OCI-LY7 (cell line): Measurements from ENCODE around the gene SBNO1.

Experiments used
- EZH2phosphoT487 ChIP-seq: fragments of 200-600 bp; sonication (generic); IDR thresholded peaks from 2 replicates; pipeline ENCODE4 v1.6.1; 2018; ENCODE audit warnings: low read depth, borderline replicate concordance, mild to moderate bottlenecking, mixed run types, antibody characterized with exemption, low read length, moderate library complexity, mixed read lengths
- TF ChIP-seq, protein P1 (sequence below): fragments of 200-600 bp; sonication (generic); conservative IDR thresholded peaks from 2 replicates; pipeline ENCODE4 v1.5.1; 2014; ENCODE audit warnings: mild to moderate bottlenecking, antibody characterized with exemption, low read length, moderate library complexity, mixed read lengths

DNA sequence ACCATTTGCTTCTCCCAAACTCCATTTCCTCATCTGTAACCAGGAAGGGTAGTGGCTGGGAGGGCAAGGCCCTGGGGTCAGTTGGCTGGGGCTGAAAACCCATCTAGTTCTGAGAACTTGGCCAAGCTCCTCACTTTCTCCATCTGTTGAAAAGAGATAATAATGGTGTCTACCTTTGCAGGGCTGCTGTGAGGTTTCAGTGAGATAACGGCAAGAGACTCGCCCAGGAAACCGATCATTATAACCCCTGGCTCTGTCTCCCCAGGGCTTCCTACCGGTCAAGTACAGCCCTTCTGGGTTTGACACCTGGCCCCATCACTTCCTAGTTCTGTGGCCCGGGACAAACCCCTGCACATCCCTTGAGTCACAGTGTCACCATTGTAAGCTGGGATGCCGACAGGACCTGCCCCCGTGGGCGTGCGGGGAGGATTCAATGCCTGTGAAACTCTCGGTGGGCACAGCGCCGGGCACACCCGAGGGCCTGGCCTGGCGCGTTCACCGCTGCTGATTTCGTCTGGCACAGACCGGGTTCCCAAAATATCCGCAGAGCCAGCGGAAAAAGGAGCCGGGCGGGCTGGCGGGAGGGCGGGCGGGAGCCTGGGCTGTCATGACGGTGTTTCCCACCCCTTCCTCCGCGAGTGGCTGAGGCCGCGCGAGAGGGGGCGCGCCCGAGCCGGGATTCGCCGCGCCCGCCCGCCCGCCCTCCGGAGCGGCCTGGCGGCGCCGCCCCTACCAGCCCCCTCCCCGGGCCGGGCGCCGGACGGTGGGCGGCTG lies 23.7 kb upstream of the SBNO1 start:
- TF ChIP-seq EZH2phosphoT487, result no peak
- TF ChIP-seq, protein P1, sequence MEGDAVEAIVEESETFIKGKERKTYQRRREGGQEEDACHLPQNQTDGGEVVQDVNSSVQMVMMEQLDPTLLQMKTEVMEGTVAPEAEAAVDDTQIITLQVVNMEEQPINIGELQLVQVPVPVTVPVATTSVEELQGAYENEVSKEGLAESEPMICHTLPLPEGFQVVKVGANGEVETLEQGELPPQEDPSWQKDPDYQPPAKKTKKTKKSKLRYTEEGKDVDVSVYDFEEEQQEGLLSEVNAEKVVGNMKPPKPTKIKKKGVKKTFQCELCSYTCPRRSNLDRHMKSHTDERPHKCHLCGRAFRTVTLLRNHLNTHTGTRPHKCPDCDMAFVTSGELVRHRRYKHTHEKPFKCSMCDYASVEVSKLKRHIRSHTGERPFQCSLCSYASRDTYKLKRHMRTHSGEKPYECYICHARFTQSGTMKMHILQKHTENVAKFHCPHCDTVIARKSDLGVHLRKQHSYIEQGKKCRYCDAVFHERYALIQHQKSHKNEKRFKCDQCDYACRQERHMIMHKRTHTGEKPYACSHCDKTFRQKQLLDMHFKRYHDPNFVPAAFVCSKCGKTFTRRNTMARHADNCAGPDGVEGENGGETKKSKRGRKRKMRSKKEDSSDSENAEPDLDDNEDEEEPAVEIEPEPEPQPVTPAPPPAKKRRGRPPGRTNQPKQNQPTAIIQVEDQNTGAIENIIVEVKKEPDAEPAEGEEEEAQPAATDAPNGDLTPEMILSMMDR, result no peak
